Neural cell (in vitro differentiated cells): ENCODE data around the gene MBNL2. TPM values are rescaled to one million over a fixed set of nuclear protein-coding genes. Genes with fewer than 3 reads are reported as not detected.

Experiments used
- H2AFZ ChIP-seq: fragments of 200-600, 300-800 bp; sonication (generic), shearing (Covaris generic); 2 replicates; pipeline ENCODE4 v1.6.0; 2014; ENCODE audit warnings: low read depth, mild to moderate bottlenecking, antibody characterized with exemption, low read length, moderate library complexity
- H3F3A ChIP-seq: fragments of 200-600 bp; shearing (Covaris generic); 2 replicates; pipeline ENCODE4 v1.6.1; 2016; ENCODE audit warnings: mild to moderate bottlenecking, moderate library complexity, mixed read lengths, antibody characterized with exemption, low read length; ENCODE audit not compliant: insufficient read depth, poor library complexity, severe bottlenecking
- H3K27ac ChIP-seq: fragments of 200-600, 300-800 bp; sonication (generic), shearing (Covaris generic); 2 replicates; pipeline ENCODE4 v1.5.1; 2014; ENCODE audit warnings: mild to moderate bottlenecking, low read length, moderate library complexity
- H3K27me3 ChIP-seq: fragments of 300-800, 200-600 bp; sonication (generic), shearing (Covaris generic); 2 replicates; pipeline ENCODE4 v1.6.0; 2014; ENCODE audit warnings: mild to moderate bottlenecking, low read depth, low read length, moderate library complexity; ENCODE audit not compliant: insufficient read depth
- H3K36me3 ChIP-seq: fragments of 300-800, 200-600 bp; sonication (generic), shearing (Covaris generic); 2 replicates; pipeline ENCODE4 v1.5.1; 2014; ENCODE audit warnings: mild to moderate bottlenecking, antibody characterized with exemption, low read length, moderate library complexity; ENCODE audit not compliant: insufficient read depth
- H3K4me2 ChIP-seq: fragments of 300-800, 200-600 bp; sonication (generic), shearing (Covaris generic); 2 replicates; pipeline ENCODE4 v1.6.0; 2014; ENCODE audit warnings: mild to moderate bottlenecking, low read length
- H3K4me3 ChIP-seq: fragments of 300-800, 200-600 bp; sonication (generic), shearing (Covaris generic); 2 replicates; pipeline ENCODE4 v1.5.1; 2014; ENCODE audit warnings: mild to moderate bottlenecking, low read length, moderate library complexity
- H3K79me2 ChIP-seq: fragments of 200-600 bp; shearing (Covaris generic); replicated peaks from 2 replicates; pipeline ENCODE4 v1.6.0; 2014; ENCODE audit warnings: mild to moderate bottlenecking, low read length, moderate library complexity; ENCODE audit not compliant: insufficient read depth
- H3K9ac ChIP-seq: fragments of 300-800, 200-600 bp; sonication (generic), shearing (Covaris generic); 2 replicates; pipeline ENCODE4 v1.6.1; 2016; ENCODE audit warnings: mild to moderate bottlenecking, low read length, mixed read lengths
- H3K9me2 ChIP-seq: fragments of 200-600 bp; shearing (Covaris generic); 2 replicates; pipeline ENCODE4 v1.6.1; 2016; ENCODE audit warnings: mild to moderate bottlenecking, low read length, mixed read lengths; ENCODE audit not compliant: insufficient read depth
- H3K9me3 ChIP-seq: fragments of 200-600, 300-800 bp; sonication (generic), shearing (Covaris generic); 2 replicates; pipeline ENCODE4 v1.6.1; 2016; ENCODE audit warnings: mild to moderate bottlenecking, mixed run types, low read length, moderate library complexity, mixed read lengths
- H4K20me1 ChIP-seq: fragments of 200-600 bp; shearing (Covaris generic); 2 replicates; pipeline ENCODE4 v1.6.1; 2016; ENCODE audit warnings: mild to moderate bottlenecking, mixed run types; ENCODE audit not compliant: insufficient read depth
- EP300 ChIP-seq: fragments of 450-650 bp; conservative IDR thresholded peaks from 2 replicates; pipeline ENCODE4 v1.6.1; 2014; ENCODE audit warnings: antibody characterized with exemption, mild to moderate bottlenecking, moderate library complexity; ENCODE audit not compliant: poor library complexity, severe bottlenecking
- EZH2 ChIP-seq: fragments of 200-600, 300-800 bp; shearing (Covaris generic), sonication (generic); IDR thresholded peaks from 2 replicates; pipeline ENCODE4 v1.6.1; 2014; ENCODE audit warnings: antibody characterized with exemption, low read length, borderline replicate concordance, mild to moderate bottlenecking; ENCODE audit not compliant: insufficient read depth, poor library complexity, severe bottlenecking
- MXI1 ChIP-seq: fragments of 450-650 bp; conservative IDR thresholded peaks from 2 replicates; pipeline ENCODE4 v1.6.1; 2014; ENCODE audit warnings: antibody characterized with exemption, mild to moderate bottlenecking; ENCODE audit not compliant: poor library complexity, severe bottlenecking
- POLR2AphosphoS5 ChIP-seq: IDR thresholded peaks from 2 replicates; pipeline ENCODE4 v1.6.1; 2012
- RAD21 ChIP-seq: fragments of 450-650 bp; conservative IDR thresholded peaks from 2 replicates; pipeline ENCODE4 v1.6.1; 2014; ENCODE audit warnings: antibody characterized with exemption, mild to moderate bottlenecking, moderate library complexity
- SMC3 ChIP-seq: fragments of 450-650 bp; conservative IDR thresholded peaks from 2 replicates; pipeline ENCODE4 v1.6.1; 2014; ENCODE audit warnings: antibody characterized with exemption, mild to moderate bottlenecking, moderate library complexity; ENCODE audit not compliant: poor library complexity
- TAF1 ChIP-seq: IDR thresholded peaks from 2 replicates; pipeline ENCODE4 v1.6.1; 2012; ENCODE audit warnings: low read depth
- polyA plus RNA-seq: library from polyadenylated mRNA; depleted of rRNA; stranded (reverse); fragments of >200 nt; gene quantifications from 2 replicates; pipeline ENCODE4 v1.2.3, GENCODE V29; 2014
- TF ChIP-seq, protein P1 (sequence below): IDR thresholded peaks from 2 replicates; pipeline ENCODE4 v1.6.1; 2012; ENCODE audit warnings: borderline replicate concordance
- TF ChIP-seq, protein P2 (sequence below): fragments of 450-650 bp; IDR thresholded peaks from 2 replicates; pipeline ENCODE4 v1.5.1; 2014; ENCODE audit warnings: antibody characterized with exemption, mild to moderate bottlenecking, moderate library complexity; ENCODE audit not compliant: poor library complexity, severe bottlenecking

The MBNL2 gene
- polyA plus RNA-seq, 1 donor from 2014 or later, result 4.3 TPM

DNA sequence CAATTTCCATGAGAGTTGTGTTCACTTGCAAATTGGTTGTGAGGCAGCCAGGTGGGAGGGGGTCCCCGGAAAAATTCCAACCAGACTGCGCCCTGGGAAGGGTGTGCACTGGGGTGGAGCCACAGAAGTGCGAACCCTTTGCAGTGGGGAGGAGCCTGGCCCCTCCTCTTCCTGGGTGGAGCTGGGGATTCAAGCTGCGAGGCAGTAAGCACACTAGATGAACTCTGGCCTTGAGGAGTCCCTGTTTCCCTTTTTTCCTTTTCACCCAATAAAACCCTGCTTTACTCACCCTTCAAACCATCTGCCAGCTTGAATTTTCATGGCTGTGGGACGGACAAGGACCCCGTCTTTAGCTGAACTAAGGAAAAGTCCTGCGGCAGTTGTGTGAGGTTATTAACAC lies 31.0 kb upstream of the MBNL2 start (continued):
- TF ChIP-seq RAD21, result no peak
- TF ChIP-seq EP300, result no peak

DNA sequence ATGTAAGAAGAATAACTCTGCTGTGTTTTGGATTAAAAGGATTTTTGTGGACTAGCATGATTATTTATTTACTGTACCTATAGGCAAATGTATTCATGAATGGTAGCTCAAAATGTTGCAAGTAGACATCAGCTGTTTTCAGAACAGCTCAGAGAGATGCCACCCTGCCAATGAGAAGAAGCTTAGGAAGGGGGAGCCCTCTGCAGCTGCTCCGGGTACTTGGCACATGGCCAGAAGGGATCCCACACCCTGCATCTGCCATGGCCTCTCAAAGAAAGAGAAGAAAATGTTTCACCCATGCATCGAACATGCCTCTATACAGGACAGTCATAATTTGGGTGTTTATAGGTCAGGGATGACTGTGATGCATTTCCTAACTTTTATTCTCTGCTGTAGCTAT lies 30.5 kb upstream of the MBNL2 start:
- Histone ChIP-seq H3K4me3 (no peak overlapping the region), H3K27me3 (no peaks in the 10 kb centered on the region), H3K36me3 (no peaks in the 10 kb centered on the region), H4K20me1 (no peaks in the 10 kb centered on the region), H2AFZ (no peak overlapping the region), H3K27ac (no peak overlapping the region), H3K79me2 (no peaks in the 10 kb centered on the region), H3F3A (no peaks in the 10 kb centered on the region), H3K4me2 (no peak overlapping the region), H3K9ac (no peak overlapping the region), H3K9me2 (no peaks in the 10 kb centered on the region), H3K9me3 (no peaks in the 10 kb centered on the region)
- TF ChIP-seq EZH2, result no peak

DNA sequence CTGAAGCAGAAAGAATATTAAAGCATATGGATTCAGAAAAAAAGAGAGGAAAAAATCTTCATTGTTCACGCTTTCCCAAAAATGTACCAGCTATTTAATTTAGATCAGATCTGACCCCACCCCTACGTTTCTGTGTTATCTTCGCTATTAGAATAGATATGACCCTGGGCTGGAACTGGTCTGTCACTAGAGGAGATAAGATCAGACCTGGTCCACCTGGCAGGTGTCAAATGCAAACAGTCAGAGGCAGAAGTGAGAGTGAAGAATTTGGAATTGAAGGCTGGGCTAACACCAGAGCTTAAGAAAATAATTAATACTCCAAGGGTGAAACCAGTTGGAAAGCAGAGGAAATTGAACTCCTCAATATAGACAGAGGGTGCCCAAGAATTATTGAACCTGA lies 30.0 kb upstream of the MBNL2 start:
- no peak overlapping the region for H2AFZ ChIP-seq
- TF ChIP-seq EP300 (no peak), MXI1 (no peak), POLR2AphosphoS5 (no peak), EZH2 (no peak), RAD21 (no peak), SMC3 (no peak), TAF1 (no peak)
- TF ChIP-seq, protein P1, sequence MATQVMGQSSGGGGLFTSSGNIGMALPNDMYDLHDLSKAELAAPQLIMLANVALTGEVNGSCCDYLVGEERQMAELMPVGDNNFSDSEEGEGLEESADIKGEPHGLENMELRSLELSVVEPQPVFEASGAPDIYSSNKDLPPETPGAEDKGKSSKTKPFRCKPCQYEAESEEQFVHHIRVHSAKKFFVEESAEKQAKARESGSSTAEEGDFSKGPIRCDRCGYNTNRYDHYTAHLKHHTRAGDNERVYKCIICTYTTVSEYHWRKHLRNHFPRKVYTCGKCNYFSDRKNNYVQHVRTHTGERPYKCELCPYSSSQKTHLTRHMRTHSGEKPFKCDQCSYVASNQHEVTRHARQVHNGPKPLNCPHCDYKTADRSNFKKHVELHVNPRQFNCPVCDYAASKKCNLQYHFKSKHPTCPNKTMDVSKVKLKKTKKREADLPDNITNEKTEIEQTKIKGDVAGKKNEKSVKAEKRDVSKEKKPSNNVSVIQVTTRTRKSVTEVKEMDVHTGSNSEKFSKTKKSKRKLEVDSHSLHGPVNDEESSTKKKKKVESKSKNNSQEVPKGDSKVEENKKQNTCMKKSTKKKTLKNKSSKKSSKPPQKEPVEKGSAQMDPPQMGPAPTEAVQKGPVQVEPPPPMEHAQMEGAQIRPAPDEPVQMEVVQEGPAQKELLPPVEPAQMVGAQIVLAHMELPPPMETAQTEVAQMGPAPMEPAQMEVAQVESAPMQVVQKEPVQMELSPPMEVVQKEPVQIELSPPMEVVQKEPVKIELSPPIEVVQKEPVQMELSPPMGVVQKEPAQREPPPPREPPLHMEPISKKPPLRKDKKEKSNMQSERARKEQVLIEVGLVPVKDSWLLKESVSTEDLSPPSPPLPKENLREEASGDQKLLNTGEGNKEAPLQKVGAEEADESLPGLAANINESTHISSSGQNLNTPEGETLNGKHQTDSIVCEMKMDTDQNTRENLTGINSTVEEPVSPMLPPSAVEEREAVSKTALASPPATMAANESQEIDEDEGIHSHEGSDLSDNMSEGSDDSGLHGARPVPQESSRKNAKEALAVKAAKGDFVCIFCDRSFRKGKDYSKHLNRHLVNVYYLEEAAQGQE, result no peak
- TF ChIP-seq, protein P2, sequence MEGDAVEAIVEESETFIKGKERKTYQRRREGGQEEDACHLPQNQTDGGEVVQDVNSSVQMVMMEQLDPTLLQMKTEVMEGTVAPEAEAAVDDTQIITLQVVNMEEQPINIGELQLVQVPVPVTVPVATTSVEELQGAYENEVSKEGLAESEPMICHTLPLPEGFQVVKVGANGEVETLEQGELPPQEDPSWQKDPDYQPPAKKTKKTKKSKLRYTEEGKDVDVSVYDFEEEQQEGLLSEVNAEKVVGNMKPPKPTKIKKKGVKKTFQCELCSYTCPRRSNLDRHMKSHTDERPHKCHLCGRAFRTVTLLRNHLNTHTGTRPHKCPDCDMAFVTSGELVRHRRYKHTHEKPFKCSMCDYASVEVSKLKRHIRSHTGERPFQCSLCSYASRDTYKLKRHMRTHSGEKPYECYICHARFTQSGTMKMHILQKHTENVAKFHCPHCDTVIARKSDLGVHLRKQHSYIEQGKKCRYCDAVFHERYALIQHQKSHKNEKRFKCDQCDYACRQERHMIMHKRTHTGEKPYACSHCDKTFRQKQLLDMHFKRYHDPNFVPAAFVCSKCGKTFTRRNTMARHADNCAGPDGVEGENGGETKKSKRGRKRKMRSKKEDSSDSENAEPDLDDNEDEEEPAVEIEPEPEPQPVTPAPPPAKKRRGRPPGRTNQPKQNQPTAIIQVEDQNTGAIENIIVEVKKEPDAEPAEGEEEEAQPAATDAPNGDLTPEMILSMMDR, result no peak
- H3K36me3 ChIP-seq, result no peaks in the 10 kb centered on the region
- H3K27me3 ChIP-seq, result no peaks in the 10 kb centered on the region
- no peaks in the 10 kb centered on the region for H3K9me3 ChIP-seq
- no peak overlapping the region for H3K9ac ChIP-seq
- H3K4me2 ChIP-seq, result no peak overlapping the region
- no peaks in the 10 kb centered on the region for H4K20me1 ChIP-seq
- no peak overlapping the region for H3K4me3 ChIP-seq
- no peaks in the 10 kb centered on the region for H3K9me2 ChIP-seq
- H3F3A ChIP-seq, result no peaks in the 10 kb centered on the region
- no peak overlapping the region for H3K27ac ChIP-seq
- no peaks in the 10 kb centered on the region for H3K79me2 ChIP-seq
